ENCODE measurements around the gene DCAF5.

Gene DCAF5

DNA sequence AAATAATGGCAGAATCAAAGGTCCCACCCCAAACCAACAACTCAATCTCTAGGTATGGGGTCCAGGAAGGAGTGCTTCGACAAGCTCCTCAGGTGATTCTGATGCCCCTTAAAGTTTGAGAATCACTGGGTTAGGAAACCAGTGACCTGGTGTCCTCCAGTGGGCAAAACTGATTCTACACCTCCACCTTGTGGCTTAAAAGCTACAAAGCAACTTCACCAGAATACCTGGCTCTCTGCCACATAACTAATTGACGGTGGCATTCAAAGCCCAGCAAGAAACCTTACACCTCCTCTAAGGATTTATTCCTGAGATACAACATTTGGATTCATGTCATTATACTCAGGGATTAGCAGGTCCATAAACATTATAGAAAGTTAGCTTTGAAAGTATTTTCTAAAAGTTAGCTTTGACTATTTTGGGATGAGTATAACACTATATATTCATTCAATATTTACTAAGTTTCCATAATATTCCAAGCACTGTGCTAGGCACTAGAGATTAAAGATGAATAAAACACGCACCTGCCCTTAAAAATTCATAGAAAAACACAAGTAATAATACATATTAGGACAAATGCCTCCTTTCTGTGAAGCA, 45.4 kb downstream of the DCAF5 start:
- DNase-seq (ENCODE audit: low read depth, low spot score): no peak
- H3K9ac ChIP-seq (ENCODE audit: insufficient read length, low read depth): no peak overlapping the region

DNA sequence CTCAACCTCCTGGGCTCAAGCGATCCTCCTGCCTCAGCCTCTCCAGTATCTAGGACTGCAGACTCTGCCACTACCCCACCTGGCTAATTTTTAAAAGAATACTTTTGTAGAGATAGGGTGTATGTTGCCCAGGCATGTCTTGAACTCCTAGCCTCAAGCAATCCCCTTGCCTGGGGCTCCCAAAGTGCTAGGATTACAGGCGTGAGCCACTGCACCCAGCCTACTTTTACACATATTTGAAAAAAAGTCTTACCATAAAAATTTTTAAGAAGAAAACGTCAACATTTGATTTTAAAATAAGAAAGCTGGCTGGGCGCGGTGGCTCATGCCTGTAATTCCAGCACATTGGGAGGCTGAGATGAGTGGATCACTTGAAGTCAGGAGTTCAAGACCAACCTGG, 46.5 kb downstream of the DCAF5 start:
- peaks cover 5% of the 10 kb centered on the region for H3K36me3 ChIP-seq (ENCODE audit: insufficient read depth, insufficient read length, low read length)
- H3K4me1 ChIP-seq (ENCODE audit: insufficient read depth, insufficient read length): no peaks in the 10 kb centered on the region
- no peak for TF ChIP-seq ZNF274 (IDR thresholded peaks at IDR 0.05; ENCODE audit: low read depth, low read length)
- no peak for TF ChIP-seq SUZ12 (IDR thresholded peaks at IDR 0.05; ENCODE audit: extremely low read depth, insufficient read depth, insufficient read length)
- no peak for TF ChIP-seq YY1 (IDR thresholded peaks at IDR 0.05; ENCODE audit: insufficient read depth, insufficient read length)
- no peak for DNase-seq (ENCODE audit: low read depth, low spot score)
- H3K9me3 ChIP-seq (ENCODE audit: insufficient read depth, low read length): no peaks in the 10 kb centered on the region
- H3K9ac ChIP-seq (ENCODE audit: insufficient read length, low read depth): no peak overlapping the region
- H3K27me3 ChIP-seq (ENCODE audit: insufficient read depth, insufficient read length): no peaks in the 10 kb centered on the region
- no peak overlapping the region for H3K4me3 ChIP-seq (ENCODE audit: insufficient read length, low read depth)

More for the DNA sequence above, 45.4 kb downstream of the DCAF5 start:
- H3K36me3 ChIP-seq (ENCODE audit: insufficient read depth, insufficient read length, low read length): peaks cover 5% of the 10 kb centered on the region
- no peaks in the 10 kb centered on the region for H3K9me3 ChIP-seq (ENCODE audit: insufficient read depth, low read length)
- TF ChIP-seq YY1 (IDR thresholded peaks at IDR 0.05; ENCODE audit: insufficient read depth, insufficient read length): no peak
- TF ChIP-seq SUZ12 (IDR thresholded peaks at IDR 0.05; ENCODE audit: extremely low read depth, insufficient read depth, insufficient read length): no peak
- no peak for TF ChIP-seq ZNF274 (IDR thresholded peaks at IDR 0.05; ENCODE audit: low read depth, low read length)
- no peaks in the 10 kb centered on the region for H3K27me3 ChIP-seq (ENCODE audit: insufficient read depth, insufficient read length)
- no peak overlapping the region for H3K4me3 ChIP-seq (ENCODE audit: insufficient read length, low read depth)
- no peaks in the 10 kb centered on the region for H3K4me1 ChIP-seq (ENCODE audit: insufficient read depth, insufficient read length)

DNA sequence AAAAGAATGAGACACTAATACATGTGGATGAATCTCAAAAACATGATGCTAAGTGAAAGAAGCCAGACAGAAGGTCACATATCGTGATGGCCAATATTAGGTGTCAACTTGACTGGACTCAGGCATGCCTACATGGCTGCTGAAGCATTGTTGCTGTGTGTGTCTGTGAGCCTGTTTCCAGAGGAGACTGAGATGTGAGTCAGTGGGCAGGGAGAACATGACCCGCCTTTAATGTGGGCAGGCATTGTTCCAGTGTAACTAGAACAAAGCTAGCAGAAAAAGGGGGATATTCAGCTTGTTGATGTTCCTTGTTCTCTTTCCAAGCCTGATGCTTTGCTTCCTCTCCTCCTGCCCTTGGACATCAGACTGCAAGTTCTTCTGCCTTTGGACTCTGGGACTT, 47.6 kb downstream of the DCAF5 start:
- TF ChIP-seq YY1 (IDR thresholded peaks at IDR 0.05; ENCODE audit: insufficient read depth, insufficient read length) (no peak), ZNF274 (IDR thresholded peaks at IDR 0.05; ENCODE audit: low read depth, low read length) (no peak), SUZ12 (IDR thresholded peaks at IDR 0.05; ENCODE audit: extremely low read depth, insufficient read depth, insufficient read length) (no peak)
- no peak overlapping the region for H3K4me3 ChIP-seq (ENCODE audit: insufficient read length, low read depth)

DNA sequence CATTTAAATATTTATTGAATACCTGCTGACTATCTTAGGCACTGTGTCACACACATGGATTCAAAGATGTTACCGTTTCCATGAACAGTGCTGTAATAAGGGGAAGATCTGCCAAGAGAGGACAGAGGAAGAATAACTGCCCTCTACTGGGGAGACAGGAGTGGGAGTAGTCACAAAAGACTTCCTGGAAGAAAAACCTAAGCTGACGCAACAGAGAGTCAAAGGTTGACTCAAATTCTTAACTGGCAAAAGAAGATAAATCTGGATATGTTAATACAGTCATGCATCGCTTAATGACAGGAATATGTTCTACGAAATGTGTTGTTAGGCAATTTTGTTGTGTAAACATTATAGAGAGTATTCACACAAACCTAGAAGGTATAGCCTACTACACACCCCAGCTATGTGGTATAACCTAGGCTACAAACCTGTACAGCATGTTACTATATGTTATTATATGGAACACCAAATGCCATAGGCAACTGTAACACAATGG, 51.5 kb downstream of the DCAF5 start:
- TF ChIP-seq YY1 (IDR thresholded peaks at IDR 0.05; ENCODE audit: insufficient read depth, insufficient read length) (no peak), ZNF274 (IDR thresholded peaks at IDR 0.05; ENCODE audit: low read depth, low read length) (no peak), SUZ12 (IDR thresholded peaks at IDR 0.05; ENCODE audit: extremely low read depth, insufficient read depth, insufficient read length) (no peak)
- no peaks in the 10 kb centered on the region for H3K4me1 ChIP-seq (ENCODE audit: insufficient read depth, insufficient read length)
- H3K4me3 ChIP-seq (ENCODE audit: insufficient read length, low read depth): no peak overlapping the region
- no peaks in the 10 kb centered on the region for H3K27me3 ChIP-seq (ENCODE audit: insufficient read depth, insufficient read length)
- no peak for DNase-seq (ENCODE audit: low read depth, low spot score)
- H3K9ac ChIP-seq (ENCODE audit: insufficient read length, low read depth): no peak overlapping the region
- H3K9me3 ChIP-seq (ENCODE audit: insufficient read depth, low read length): no peaks in the 10 kb centered on the region
- peaks cover 5% of the 10 kb centered on the region for H3K36me3 ChIP-seq (ENCODE audit: insufficient read depth, insufficient read length, low read length)

More for the DNA sequence above, 47.6 kb downstream of the DCAF5 start:
- no peaks in the 10 kb centered on the region for H3K9me3 ChIP-seq (ENCODE audit: insufficient read depth, low read length)
- no peak overlapping the region for H3K9ac ChIP-seq (ENCODE audit: insufficient read length, low read depth)
- DNase-seq (ENCODE audit: low read depth, low spot score): no peak
- no peaks in the 10 kb centered on the region for H3K27me3 ChIP-seq (ENCODE audit: insufficient read depth, insufficient read length)
- H3K4me1 ChIP-seq (ENCODE audit: insufficient read depth, insufficient read length): no peaks in the 10 kb centered on the region
- H3K36me3 ChIP-seq (ENCODE audit: insufficient read depth, insufficient read length, low read length): peaks cover 5% of the 10 kb centered on the region

DNA sequence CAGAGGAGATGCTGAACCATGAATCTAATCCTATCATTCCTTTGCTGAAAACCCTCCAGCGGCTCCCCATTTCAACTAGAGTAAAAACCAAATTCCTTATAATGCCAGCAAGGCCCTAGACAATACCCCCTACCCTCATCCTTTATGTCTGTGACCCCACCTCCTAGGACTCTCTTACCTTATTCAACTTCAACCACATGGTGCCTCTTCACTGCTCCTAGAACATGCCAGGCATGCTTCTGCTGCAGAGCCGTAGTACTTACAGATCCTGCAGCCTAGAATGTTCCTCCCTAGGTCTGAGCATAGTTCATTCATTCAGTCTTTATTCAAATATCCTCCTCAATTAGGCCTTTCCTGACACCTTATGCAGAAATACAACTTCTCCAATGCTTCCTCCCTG, 54.9 kb downstream of the DCAF5 start:
- peaks cover 4% of the 10 kb centered on the region for H3K36me3 ChIP-seq (ENCODE audit: insufficient read depth, insufficient read length, low read length)
- H3K27me3 ChIP-seq (ENCODE audit: insufficient read depth, insufficient read length): no peaks in the 10 kb centered on the region
- H3K9me3 ChIP-seq (ENCODE audit: insufficient read depth, low read length): no peaks in the 10 kb centered on the region
- no peak overlapping the region for H3K4me3 ChIP-seq (ENCODE audit: insufficient read length, low read depth)
- no peak for DNase-seq (ENCODE audit: low read depth, low spot score)
- no peak overlapping the region for H3K9ac ChIP-seq (ENCODE audit: insufficient read length, low read depth)
- TF ChIP-seq SUZ12 (IDR thresholded peaks at IDR 0.05; ENCODE audit: extremely low read depth, insufficient read depth, insufficient read length): no peak
- no peak for TF ChIP-seq ZNF274 (IDR thresholded peaks at IDR 0.05; ENCODE audit: low read depth, low read length)
- no peak for TF ChIP-seq YY1 (IDR thresholded peaks at IDR 0.05; ENCODE audit: insufficient read depth, insufficient read length)
- no peaks in the 10 kb centered on the region for H3K4me1 ChIP-seq (ENCODE audit: insufficient read depth, insufficient read length)

DNA sequence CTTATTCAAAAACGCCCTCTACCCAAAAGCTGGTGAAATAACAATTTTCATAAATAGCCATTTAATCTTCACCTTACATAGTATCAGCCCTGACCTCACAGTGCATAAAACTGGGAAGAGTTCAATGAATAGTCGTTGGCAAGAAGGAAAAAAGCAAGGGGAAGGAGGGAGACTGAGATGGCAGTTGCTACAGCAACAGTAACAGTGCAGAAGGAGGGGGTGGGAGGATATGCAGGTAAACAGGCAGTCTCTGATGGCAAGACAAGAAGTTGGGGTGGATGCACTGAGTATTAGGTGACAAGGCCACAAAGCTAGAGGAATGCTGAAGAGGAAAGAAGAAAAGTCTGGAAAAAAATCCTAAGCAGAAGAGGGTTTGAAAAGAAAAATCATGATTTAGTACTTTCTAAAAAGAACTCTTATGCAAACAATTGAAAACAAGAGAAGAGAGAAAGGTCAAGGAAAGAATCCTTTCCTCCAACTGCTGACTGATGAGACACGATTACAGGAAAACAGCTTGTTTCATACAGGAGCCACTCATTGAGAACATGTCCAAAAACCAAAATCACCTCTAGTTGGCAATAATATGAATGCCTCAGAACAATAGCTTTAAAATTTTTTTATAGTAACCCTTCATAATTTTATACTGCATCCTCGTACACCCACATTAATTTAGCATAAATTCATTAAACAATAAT, 56.0 kb downstream of the DCAF5 start:
- no peaks in the 10 kb centered on the region for H3K36me3 ChIP-seq (ENCODE audit: insufficient read depth, insufficient read length, low read length)
- no peaks in the 10 kb centered on the region for H3K9me3 ChIP-seq (ENCODE audit: insufficient read depth, low read length)
- DNase-seq (ENCODE audit: low read depth, low spot score): no peak
- no peak for TF ChIP-seq YY1 (IDR thresholded peaks at IDR 0.05; ENCODE audit: insufficient read depth, insufficient read length)
- TF ChIP-seq SUZ12 (IDR thresholded peaks at IDR 0.05; ENCODE audit: extremely low read depth, insufficient read depth, insufficient read length): no peak
- no peak for TF ChIP-seq ZNF274 (IDR thresholded peaks at IDR 0.05; ENCODE audit: low read depth, low read length)
- H3K9ac ChIP-seq (ENCODE audit: insufficient read length, low read depth): no peak overlapping the region
- H3K4me1 ChIP-seq (ENCODE audit: insufficient read depth, insufficient read length): no peaks in the 10 kb centered on the region
- H3K27me3 ChIP-seq (ENCODE audit: insufficient read depth, insufficient read length): no peaks in the 10 kb centered on the region
- H3K4me3 ChIP-seq (ENCODE audit: insufficient read length, low read depth): no peak overlapping the region

GRCh38 chr14:69096246-69096645, 56.7 kb downstream of the DCAF5 start:
- TF ChIP-seq ZNF274 (IDR thresholded peaks at IDR 0.05; ENCODE audit: low read depth, low read length): no peak
- no peak for TF ChIP-seq SUZ12 (IDR thresholded peaks at IDR 0.05; ENCODE audit: extremely low read depth, insufficient read depth, insufficient read length)
- TF ChIP-seq YY1 (IDR thresholded peaks at IDR 0.05; ENCODE audit: insufficient read depth, insufficient read length): no peak
- Histone ChIP-seq H3K9ac (ENCODE audit: insufficient read length, low read depth) (no peak overlapping the region), H3K27me3 (ENCODE audit: insufficient read depth, insufficient read length) (no peaks in the 10 kb centered on the region), H3K9me3 (ENCODE audit: insufficient read depth, low read length) (no peaks in the 10 kb centered on the region), H3K36me3 (ENCODE audit: insufficient read depth, insufficient read length, low read length) (peaks cover 5% of the 10 kb centered on the region), H3K4me3 (ENCODE audit: insufficient read length, low read depth) (no peak overlapping the region), H3K4me1 (ENCODE audit: insufficient read depth, insufficient read length) (no peaks in the 10 kb centered on the region)
- DNase-seq (ENCODE audit: low read depth, low spot score): no peak

All from NT2/D1 (cell line).